Ecto neural progenitor cell (in vitro differentiated cells): ENCODE results near the gene GSE1.

Experiments used
- DNase-seq: peaks from one replicate; pipeline ENCODE4 v3.0.0-alpha.2; 2018; ENCODE audit warnings: low spot score

The GSE1 gene

DNA sequence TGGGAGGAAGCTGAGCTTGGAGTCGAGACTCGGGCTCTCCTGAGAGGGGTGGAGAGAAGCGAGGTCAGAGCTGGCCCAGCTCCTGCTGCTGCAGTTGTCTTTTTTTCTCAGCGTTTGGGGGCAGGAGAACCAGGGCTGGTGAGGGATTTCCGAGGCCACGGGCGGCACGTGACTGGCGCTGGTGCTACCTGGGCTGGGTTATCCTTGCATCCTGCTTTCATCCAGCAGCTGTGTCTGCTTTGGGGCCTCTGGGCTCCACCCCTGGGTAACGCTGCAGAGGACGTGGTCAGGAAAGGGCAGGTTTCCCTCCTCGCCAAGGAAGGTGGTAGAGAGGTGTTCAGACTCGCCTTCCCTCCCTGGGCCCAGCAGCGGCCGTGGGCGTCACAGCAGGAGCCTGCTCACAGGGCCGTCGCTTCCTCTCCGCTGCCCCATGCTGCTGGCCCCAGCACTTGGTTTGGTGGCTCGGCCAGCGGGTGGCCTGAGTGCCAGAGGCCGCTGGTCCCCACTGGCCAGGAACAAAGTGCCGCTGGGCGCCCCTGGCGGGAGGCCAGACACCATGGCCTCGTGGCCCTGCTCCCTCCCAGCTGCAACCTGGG, 22.5 kb downstream of the GSE1 start:
- DNase-seq = no peak

DNA sequence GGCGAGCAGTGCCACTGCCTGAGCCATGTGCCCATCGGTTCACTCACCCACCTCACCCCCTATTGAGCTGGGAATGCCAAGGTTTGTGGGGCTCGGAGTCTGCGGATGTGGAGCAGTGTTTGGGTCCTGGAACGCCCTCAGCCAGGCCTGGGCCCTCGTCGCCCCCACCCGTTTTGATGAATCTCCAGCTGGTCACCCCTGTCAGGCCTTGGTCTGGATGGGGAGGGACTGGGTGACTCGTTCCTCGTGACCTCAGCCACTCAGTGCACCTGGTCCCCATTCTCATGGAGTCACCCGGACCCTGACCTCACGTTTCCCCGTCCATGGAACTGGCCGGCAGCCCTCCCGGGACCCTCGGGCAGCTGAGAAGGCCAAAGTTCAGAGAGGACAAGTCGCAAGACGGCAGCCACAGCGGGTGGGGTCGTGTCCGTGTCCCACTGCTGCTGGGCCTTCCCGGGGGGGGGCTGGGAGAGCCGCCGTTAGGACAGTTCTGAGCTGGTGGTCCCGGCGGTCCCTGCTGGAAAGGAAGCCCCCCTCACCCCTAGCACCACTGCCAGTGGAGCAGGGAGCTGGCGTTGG, 23.2 kb downstream of the GSE1 start:
- DNase-seq = no peak

DNA sequence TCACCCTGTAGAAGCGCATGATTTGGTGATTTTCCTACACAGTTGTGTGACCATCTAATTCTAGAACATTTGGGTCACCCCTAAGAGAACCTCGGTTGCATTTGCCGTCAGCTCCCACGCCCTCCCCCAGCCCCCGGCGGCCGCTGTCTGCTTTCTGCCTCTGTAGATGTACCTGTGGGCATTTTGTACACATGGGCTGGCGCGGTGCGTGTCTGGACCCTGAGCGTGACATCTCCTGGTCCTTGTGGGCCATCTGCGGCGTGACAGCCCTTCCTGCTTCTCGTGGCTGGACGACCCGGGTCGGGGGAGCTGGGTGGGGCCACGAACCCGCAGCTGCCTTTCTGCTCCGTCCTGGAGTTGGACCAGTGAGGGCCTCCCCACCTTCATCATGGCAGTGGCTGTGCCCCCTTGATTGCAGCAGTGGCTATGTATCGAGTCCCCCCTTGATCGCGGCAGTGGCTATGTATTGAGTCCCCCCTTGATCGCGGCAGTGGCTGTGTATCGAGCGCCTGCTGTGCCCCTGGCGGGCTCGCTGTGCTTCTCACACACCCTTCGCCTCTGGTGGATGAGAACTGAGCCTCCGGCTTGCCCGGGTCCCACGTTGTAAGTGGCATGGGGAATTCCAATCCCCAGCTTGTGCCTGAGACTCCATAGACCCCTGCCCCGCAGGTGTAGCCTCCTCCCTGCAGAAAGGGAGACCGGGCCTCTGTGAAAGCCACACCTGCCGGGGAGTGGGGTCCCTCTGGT, 24.1 kb downstream of the GSE1 start:
- DNase-seq = no peak

DNA sequence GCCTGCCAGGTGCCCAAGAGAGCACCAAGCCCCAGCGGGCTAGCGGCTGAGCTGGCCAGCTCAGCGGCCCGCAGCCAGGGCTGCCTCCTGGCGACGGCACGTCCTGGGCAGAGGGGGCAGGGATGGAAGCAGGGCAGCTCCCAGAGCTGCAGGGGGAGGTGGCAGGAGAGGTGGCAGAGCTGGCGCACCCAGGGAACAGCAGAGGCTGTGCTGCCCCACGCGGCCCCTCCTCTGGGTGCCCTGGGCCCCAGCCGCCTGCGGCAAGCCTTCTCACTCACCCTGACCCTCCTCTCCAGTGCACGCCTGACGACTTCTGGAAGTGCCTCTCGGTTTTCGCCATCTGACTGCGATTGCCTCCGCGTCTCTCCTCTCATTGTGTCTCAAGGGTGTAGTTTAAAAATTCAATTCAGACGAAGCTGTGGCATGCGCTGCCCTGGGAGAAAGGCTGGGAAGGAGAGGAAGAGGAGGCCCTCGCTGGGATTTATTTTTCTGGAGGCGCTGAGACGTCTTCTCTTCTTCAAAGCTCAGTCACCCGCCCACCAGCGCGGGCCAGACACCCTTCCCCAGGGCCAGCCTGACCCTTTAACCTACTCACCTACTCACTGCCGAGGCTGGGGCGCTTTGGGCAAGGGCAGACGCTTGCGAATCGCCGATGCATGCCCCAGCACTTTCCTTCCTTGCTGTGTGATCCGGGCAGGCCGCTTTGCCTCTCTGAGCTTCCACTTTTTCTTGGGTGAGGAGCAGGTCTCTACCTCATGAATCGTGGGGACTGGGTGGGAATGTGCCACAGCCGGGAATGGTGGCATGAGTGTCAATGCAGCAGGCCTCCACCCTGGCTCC, 24.9 kb downstream of the GSE1 start:
- DNase-seq = no peak

DNA sequence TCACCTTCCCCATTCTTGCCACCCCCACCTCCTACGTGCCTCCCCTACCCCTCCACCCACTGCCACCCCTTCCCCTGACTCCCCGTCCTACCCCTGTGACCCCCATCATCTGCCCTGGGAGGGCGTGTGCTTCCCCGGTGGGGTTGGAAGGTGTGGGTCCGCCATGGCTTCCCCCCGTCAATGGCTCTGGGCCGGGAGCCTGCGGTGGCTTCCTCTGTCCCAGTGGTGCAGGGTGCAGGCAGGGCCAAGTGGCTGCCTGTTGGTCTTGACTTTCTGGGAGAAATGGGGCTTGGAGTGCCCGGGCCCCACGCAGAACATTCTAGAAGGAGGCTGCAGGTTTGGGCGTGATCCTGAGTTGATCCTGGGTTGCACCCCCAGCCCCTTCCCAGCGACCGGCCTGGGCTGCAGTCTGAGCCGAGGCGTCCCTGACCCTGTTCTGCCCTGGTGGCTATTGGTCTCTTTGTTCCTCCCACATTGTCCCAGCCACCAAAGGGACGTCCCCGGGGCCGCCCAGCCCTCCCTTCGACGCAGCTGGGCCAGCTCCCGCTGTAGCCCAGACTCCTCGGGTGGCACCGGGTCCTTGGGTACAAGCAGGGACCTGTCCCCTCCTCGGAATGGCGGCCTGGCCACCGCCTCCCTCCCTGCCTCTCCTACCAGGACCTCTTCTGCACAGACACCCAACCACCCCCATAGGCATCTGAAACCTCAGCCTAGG, 25.7 kb downstream of the GSE1 start:
- no peak for DNase-seq

DNA sequence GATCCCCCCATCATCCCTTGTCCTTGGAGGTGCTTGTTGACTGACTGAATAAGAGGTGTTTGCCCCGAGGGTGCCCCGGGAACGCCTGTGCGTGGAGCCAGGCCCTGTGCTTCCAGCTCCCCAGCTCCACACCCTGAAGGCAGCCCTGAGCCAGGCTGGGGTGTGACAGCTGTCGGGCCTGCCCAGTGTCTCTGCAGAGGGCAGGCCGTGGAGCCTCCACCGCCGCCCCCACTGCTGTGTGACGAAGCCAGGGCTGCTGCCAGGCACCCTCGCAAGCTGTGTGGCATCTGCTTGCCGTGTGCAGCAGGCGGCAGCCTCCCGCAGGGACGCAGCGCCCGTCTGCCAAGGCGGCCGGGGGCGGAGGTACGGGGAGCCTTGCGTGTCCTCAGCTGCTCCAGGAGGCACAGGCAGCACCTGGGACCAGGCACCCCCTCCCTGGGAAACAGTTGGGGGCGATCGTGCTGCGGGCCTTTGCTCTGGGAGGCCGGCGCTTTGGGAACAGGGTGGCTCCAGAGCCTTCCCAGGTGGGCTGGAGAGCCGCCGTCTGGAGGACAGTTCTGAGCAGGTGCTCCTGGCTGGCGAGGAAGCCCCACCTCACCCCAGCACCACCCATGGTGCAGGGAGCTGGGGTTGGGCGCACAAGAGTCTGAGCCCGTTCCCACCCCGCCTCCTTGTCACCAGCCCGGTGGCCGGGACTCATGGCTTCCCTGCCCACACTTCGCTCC, 26.6 kb downstream of the GSE1 start:
- DNase-seq = no peak

DNA sequence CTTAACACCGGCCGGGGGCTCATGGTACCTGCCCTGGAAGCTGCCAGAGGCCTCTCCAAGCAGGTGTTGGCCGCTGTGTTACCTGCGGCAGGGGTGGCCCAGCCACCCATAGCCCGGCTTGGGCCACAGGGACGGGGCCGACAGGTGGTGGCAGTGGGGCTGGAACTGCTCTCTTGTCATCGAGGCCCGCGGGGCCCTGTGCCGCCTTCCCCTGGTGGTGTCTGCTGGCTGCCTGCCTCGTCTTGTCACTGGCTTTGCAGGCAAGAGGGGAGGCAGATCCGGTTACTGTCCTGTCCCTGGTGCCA, 27.1 kb downstream of the GSE1 start:
- DNase-seq = no peak

DNA sequence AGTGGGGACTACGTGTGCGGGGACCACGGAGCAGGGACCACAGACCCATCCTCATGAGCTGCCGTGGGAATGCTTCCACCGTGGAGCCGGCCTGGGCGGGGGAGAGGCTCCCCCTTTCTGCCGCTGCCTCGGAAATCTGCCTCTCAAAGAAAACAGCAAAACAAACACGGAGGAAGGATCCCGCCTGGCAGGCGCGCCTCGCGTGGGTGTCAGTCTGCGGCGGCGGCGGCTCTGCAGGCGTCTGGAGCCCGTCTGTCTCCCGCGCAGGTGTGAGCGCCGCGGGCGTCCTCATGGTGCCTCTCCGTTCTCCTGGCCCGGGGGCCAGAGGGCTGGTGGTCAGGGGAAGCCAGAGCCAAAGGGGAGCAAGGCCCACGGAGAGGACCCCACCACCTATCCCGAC, 27.5 kb downstream of the GSE1 start:
- DNase-seq = no peak

DNA sequence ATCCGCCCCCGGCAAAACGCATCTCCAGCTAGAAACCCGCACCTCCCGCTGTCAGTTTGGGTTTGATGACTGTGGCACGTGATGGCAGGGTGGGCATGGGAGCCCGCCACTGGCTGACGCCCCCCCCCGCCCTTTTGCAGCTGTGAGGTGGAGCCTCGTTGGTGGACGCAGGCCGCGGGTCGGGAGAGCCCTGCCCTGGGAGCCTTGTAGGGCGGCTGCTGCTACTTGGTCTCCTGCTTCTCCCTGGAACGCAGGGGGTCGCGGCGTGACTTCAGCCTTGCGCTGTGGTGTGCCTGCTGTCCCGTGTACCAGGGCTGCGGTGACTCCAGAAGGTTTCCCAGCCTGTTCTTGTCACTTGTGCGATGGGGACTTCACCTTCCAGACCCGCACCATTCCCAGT, 28.2 kb downstream of the GSE1 start:
- DNase-seq = no peak

DNA sequence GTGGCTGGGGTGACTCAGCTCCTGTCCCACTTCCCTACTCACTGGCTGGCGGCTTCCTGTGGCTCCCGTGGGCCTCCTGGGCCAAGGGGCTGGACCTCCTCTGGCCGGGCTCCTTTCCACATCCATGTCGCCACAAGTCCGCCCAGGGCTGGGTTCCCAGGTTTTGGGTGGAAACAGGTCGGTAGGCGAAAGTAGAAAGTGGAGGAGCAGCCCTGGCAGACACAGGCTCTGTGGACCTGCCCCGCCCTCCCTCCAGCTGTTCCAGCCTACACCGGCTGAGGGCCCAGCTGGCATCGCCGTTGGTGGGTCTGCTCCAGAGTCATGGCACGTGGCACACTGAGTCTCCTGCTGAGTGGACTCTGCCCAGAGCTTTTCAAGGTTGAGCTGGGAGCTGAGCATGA, 28.7 kb downstream of the GSE1 start:
- no peak for DNase-seq

DNA sequence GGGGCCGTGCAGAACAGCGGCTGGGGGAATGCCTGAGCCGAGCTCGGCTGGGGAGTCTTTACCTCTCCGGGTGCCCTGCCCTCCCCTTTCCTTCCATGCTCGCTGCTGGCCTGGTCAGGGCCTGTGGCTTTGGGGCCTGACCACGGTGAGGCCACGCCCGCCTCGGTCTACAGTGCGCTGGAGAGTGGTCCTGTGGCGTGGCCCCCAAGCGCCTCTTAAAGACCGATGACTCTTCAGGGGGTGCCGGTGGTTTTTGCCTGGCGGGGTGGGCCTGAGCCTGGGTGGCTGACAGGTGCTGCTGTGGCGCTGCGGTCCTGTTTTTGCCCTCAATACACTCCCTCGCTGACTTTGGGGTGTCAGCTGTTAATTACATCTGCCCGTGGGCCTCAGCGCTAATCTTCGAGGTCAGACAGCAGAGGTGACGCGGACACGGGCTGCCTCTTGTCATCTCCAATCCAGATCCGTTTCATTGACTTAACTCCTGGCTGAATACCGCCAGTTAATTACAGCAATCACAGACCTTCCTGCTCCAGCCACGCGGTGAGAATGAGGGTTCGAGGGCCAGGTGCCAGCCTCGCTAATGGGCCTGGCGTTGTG, 29.7 kb downstream of the GSE1 start:
- no peak for DNase-seq

DNA sequence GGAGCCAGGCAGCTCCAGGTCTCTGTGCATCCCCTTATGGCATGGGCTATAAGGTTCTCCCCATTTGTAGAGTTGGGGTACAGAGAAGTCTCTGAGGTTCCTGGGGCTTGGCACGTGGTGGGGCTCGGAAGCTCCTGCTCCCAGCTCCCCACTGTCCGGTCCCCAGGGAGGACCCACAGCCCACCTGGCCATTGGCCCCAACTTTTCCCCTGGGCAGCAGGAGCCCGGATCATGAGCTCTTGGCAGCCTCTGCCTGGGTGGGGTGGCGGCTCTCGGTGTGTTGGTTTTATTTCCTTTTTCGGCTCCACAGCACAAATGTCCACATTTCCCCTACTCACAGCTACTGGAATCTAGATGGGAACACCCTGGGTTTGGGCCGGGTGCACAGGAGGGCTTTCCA, 30.5 kb downstream of the GSE1 start:
- DNase-seq = no peak

DNA sequence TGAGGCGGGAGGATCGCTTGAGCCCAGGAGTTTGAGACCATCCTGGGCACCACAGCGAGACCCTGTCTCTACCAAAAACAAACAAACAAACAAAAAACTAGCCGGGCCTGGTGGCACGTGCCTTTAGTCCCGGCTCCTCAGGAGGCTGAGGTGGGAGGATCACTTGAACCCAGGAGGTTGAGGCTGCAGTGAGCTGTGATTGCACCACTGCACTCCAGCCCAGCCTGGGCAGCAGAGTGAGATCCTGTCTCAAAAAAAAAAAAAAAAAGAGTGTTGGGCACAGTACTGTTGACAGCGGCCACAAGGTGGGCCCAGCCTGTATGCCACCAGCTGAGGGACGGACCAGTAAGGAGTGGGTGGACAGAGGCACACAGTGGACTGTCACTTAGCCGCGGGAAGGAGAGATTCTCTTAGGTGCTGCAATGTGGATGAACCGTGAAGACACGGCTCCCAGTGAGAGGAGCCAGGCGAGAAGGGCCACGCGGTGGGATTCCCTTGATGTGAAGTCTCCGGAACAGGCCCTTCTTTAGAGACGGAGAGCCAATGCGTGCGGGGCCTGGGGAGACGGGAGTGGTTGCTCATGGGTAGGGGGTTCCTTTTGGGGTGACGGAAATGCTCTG, 31.1 kb downstream of the GSE1 start:
- DNase-seq = no peak

DNA sequence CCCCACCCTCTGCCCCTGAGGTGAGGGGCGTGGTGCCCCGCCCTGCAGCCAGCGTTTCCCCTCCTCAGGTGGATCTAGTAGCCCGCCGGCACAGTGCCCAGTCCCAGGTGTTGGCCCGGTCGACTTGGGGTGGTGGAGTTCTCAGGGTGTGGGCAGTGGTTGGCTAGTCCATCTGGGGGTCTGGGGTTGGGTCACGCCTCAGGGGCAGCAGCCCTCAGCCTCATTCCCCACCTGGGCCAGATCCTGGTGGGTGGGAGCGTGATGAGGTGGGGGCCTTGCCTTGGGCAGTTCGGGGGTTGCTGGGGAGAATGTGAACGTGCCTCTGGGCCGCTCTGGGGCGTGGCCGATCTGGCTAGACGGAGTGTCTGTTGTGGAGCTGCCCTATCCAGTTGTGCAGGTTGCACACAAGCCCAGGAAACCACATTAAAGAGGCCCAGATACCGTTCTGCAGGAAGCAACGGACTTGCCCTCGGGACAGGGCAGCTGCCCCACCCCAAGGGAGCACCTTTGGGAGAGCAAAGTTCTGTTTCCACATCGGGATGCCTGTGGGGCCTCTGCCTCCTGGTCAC, 32.0 kb downstream of the GSE1 start:
- DNase-seq = no peak

DNA sequence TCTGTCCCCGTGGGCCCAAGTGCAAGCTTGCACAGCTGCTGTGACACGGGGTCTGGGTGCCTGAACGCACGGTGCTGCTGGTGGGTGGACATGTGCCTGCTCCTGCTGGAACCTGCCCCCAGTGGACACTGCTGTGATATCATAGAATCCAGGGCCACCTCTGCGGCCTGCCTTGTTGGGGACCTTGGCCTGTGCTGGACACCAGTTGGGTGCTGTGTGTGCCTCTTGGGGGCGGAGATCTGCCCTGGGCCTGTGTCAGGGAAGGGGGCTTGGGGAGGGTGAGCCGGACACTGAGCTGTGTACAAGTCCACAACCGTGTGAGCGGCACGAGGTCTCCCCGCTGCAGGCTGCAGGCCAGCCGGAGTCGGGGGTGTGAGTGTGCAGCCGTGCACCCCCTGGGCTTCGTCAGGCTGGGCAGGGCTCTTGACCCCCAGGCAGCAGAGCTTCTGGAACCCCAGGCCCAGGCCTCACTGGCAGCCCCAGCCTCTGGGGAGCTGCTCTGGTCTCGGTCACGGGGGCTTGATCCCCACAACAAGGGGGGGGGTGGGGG, 33.3 kb downstream of the GSE1 start:
- no peak for DNase-seq

DNA sequence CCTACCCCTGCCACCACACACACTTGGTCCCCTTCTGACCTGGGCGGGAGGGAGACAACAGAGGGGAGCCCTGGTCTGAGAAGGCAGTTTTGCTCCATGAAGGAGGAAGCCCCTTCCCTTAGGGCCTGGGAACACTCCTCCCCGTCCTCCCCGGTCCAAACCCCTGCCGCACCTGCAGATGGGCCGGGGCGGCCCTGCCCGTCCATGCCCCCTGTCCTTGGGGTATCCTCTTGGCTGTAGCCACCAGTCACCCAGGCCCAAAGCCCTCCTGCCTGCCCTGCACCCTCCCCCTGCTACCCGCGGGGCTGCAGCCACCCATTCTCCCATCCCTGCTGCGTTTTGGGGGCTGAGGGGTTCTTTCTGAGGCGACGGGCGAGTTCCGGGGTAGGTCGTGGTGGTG, 33.9 kb downstream of the GSE1 start:
- DNase-seq = no peak

DNA sequence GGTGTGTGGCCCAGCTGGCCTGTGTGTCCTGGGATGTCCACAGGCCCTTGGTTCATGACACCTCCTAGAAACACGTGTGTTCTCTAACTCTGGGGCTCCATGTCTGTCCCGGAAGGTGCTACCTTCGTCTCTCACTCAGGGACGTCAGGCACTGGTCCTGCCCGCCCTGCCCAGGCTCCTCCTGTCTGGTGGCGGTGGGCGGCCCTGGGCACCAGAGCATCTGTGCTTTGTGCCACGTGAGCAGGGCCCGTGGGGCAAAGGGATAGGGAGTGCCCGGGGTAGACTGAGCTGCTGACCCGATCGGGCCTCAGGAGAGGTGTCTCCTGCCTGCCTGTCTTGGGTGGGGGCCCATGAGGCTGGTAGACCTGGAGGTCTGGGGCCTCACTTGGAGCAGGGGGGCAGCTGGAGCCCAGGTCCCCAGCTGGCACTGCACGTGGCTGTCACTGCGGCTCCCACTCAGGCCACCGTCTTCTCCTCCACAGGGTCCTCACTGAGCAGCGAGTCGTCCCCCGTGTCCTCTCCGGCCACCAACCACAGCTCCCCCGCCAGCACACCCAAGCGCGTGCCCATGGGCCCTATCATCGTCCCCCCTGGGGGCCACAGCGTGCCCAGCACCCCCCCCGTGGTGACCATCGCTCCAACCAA, 35.1 kb downstream of the GSE1 start:
- DNase-seq = no peak

DNA sequence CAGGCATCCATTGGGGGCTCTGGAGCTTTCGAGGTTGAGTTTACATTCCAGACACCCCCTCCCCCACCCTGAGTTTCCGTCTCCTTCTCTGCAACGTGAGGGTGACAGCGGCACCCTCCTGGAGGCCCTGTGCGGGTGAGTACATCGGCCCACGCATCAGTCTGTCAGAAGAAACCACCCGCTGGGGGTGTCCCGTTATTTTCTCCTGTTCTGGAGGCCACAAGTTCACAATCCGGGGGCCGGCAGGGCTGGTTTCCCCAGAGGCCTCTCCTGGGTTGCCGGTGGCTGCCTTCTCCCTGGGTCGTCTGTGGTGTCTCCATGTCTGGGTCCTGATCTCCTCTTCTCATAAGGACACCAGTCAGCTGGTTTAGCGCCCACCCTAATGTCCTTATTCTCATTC, 35.7 kb downstream of the GSE1 start:
- no peak for DNase-seq

DNA sequence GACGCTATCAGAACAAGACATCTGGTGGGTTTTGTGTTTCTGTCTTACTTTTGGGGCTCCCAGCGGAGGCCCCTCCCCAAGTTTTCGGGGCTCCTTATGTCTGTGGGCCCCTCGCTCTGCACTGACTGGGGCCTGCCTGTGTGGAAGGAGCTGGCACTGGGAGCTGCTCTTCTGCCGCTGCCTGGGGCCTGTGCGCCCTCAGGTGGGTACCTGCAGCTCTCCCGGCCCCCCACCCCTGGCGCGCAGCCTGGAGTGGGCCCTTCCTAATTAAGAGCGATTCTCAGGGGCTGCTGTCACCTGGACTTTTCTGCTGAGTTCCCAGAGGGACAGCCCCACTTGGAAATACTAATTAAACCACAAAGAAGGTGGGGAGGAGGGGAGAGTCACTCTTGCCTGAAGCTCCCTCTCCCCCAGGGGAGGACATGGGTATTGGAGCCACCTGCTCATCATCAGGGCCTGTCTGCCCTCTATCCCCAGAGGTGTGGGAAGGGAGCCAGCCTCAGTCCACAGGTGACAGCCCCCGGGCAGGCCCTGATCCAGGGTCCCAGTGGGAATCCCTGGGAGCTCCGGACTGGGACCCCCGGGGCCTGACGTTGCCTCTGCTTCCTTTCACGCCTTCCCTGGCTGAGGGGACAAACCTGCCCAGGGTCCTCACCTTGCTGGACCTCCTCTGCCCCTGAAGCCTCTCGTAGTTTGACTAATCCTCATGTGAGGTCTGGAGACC, 36.5 kb downstream of the GSE1 start:
- no peak for DNase-seq
